GM12878 (cell line): Measurements from ENCODE around the gene IL1R2. TPM values are rescaled to one million over a fixed set of nuclear protein-coding genes. Genes with fewer than 3 reads are reported as not detected.

ENCODE experiments used
- ATAC-seq: fragments of 200-7000 bp; cut with Tn5 transposase; 3 replicates; pipeline ENCODE4 v1.9.1; 2020; ENCODE audit warnings: mild to moderate bottlenecking, moderate library complexity
- BruUV-seq: library from RNA; stranded (reverse); fragments of 400-500 nt; replicated peaks from 2 replicates; lab custom pipeline; 2021; lab: Mats Ljungman, UMichigan
- CTCF ChIA-PET: fragments of 300-600 bp; sonication (Branson Sonifier 250); formaldehyde crosslinking; extraction: SDS; loops from one replicate; lab custom pipeline; 2021; ENCODE audit warnings: inconsistent platforms; lab: Yijun Ruan, JAX
- POLR2A ChIA-PET: fragments of 350-600 bp; formaldehyde crosslinking; extraction: SDS; loops from one replicate; lab custom pipeline; 2021; ENCODE audit warnings: inconsistent platforms; lab: Charles Lee
- RAD21 ChIA-PET: fragments of 300-600 bp; sonication (Branson Sonifier 250); formaldehyde crosslinking; loops from one replicate; lab custom pipeline; 2023; ENCODE audit warnings: antibody characterized with exemption; ENCODE audit not compliant: unreplicated experiment; lab: Charles Lee
- SMC1A ChIA-PET: fragments of 300-600 bp; sonication (Branson Sonifier 250); formaldehyde crosslinking; loops from one replicate; lab custom pipeline; 2023; ENCODE audit not compliant: unreplicated experiment, uncharacterized antibody; lab: Charles Lee
- DNase-seq: peaks from one replicate; pipeline ENCODE4 v3.0.0-alpha.2; 2011; ENCODE audit warnings: low read depth, low spot score
- FAIRE-seq: peaks from 3 replicates; lab custom pipeline; 2011; peaks lifted over from hg19 to GRCh38; lab: Jason Lieb, UNC
- H2AFZ ChIP-seq: 2 replicates; pipeline ENCODE4 v1.6.0; 2011; ENCODE audit warnings: low read depth, low read length, control low read depth; ENCODE audit not compliant: control insufficient read depth
- H3K27ac ChIP-seq: 2 replicates; pipeline ENCODE4 v1.5.1; 2011; ENCODE audit warnings: control low read depth; ENCODE audit not compliant: control insufficient read depth, insufficient read depth
- H3K27me3 ChIP-seq, 2 experiments: replicated peaks in 1 of 2; 2 replicates each; pipeline versions ENCODE4 v1.6.0 to v1.6.1; 2011; ENCODE audit warnings: low read length in 1 of 2; ENCODE audit not compliant: control insufficient read depth in 2 of 2, insufficient read depth in 2 of 2
- H3K36me3 ChIP-seq, 2 experiments: 2 replicates each; pipeline ENCODE4 v1.5.1; 2011; ENCODE audit warnings: low read length in 1 of 2; ENCODE audit not compliant: control insufficient read depth in 2 of 2, insufficient read depth in 2 of 2
- H3K4me1 ChIP-seq: 2 replicates; pipeline ENCODE4 v1.6.1; 2011; ENCODE audit warnings: mild to moderate bottlenecking, low read length, moderate library complexity, mixed read lengths; ENCODE audit not compliant: control insufficient read depth, insufficient read depth
- H3K4me2 ChIP-seq: 2 replicates; pipeline ENCODE4 v1.6.0; 2011; ENCODE audit warnings: control low read depth; ENCODE audit not compliant: control insufficient read depth, insufficient read depth
- H3K4me3 ChIP-seq: fragments of 200-600 bp; sonication (generic); 2 replicates; pipeline ENCODE4 v1.5.1; 2016
- H3K79me2 ChIP-seq: 2 replicates; pipeline ENCODE4 v1.6.0; 2011; ENCODE audit warnings: low read length; ENCODE audit not compliant: control insufficient read depth, insufficient read depth
- H3K9ac ChIP-seq: 2 replicates; pipeline ENCODE4 v1.8.0; 2011; ENCODE audit warnings: low read length, control low read depth, mixed read lengths; ENCODE audit not compliant: control insufficient read depth, insufficient read depth
- H3K9me3 ChIP-seq: replicated peaks from 3 replicates; pipeline ENCODE4 v1.5.1; 2011; ENCODE audit warnings: mild to moderate bottlenecking, low read length; ENCODE audit not compliant: control insufficient read depth, insufficient read depth
- H4K20me1 ChIP-seq: 2 replicates; pipeline ENCODE4 v1.6.0; 2011; ENCODE audit not compliant: control insufficient read depth, insufficient read depth
- ASH2L ChIP-seq: fragments of 300-600, 200-600 bp; sonication (generic); IDR thresholded peaks from 2 replicates; pipeline ENCODE4 v1.6.1; 2017; ENCODE audit warnings: low read depth, mild to moderate bottlenecking, borderline replicate concordance
- CHD4 ChIP-seq: fragments of 200-600 bp; sonication (generic); IDR thresholded peaks from 2 replicates; pipeline ENCODE4 v1.6.1; 2016; ENCODE audit warnings: mild to moderate bottlenecking
- CREB1 ChIP-seq: IDR thresholded peaks from 2 replicates; pipeline ENCODE4 v1.6.1; 2012; ENCODE audit warnings: low read depth, mild to moderate bottlenecking, inconsistent platforms
- EZH2 ChIP-seq: IDR thresholded peaks from 2 replicates; pipeline ENCODE4 v1.6.1; 2012; ENCODE audit warnings: low read depth, mild to moderate bottlenecking, control low read depth, inconsistent platforms, low read length, borderline replicate concordance; ENCODE audit not compliant: control insufficient read depth
- FOXK2 ChIP-seq: fragments of 450-650 bp; IDR thresholded peaks from 2 replicates; pipeline ENCODE4 v1.6.1; 2017; ENCODE audit warnings: mild to moderate bottlenecking, moderate library complexity
- HDGF ChIP-seq: fragments of 450-650 bp; IDR thresholded peaks from 2 replicates; pipeline ENCODE4 v1.6.1; 2016; ENCODE audit warnings: antibody characterized with exemption
- NR2F1 ChIP-seq: fragments of 450-650 bp; conservative IDR thresholded peaks from 2 replicates; pipeline ENCODE4 v1.6.1; 2017; ENCODE audit warnings: mild to moderate bottlenecking
- POLR2AphosphoS5 ChIP-seq: IDR thresholded peaks from 2 replicates; pipeline ENCODE4 v1.6.1; 2011; ENCODE audit warnings: mild to moderate bottlenecking, low read length, inconsistent platforms
- SIN3A ChIP-seq: IDR thresholded peaks from 2 replicates; pipeline ENCODE4 v1.6.1; 2012; ENCODE audit warnings: low read depth, low read length, improper control_type of control experiment
- SPI1 ChIP-seq: IDR thresholded peaks from 2 replicates; pipeline ENCODE4 v1.6.1; 2011; ENCODE audit warnings: low read depth, mild to moderate bottlenecking, low read length, moderate library complexity, borderline replicate concordance; ENCODE audit not compliant: insufficient read depth
- ZNF24 ChIP-seq: fragments of 450-650 bp; IDR thresholded peaks from 2 replicates; pipeline ENCODE4 v1.6.1; 2017; ENCODE audit warnings: antibody characterized with exemption, mild to moderate bottlenecking
- WGBS: methylation state at CpG from one replicate; pipeline ENCODE4 v1.1.6; 2016; ENCODE audit warnings: low lambda C conversion rate; ENCODE audit not compliant: insufficient replicate concordance, insufficient coverage; ENCODE audit errors: missing lambda C conversion rate; 5-methylcytosine and 5-hydroxymethylcytosine counted together
- in situ Hi-C: fragments of 300-500 bp; cut with MboI; formaldehyde crosslinking; loops from 9 replicates; pipeline ENCODE4 v1.14.3; 2018; ENCODE audit warnings: mixed read lengths
- intact Hi-C: fragments of 100-400 bp; cut with micrococcal nuclease; formaldehyde crosslinking; loops from one replicate; pipeline ENCODE4 v1.14.2; 2022; ENCODE audit not compliant: unreplicated experiment
- polyA plus RNA-seq, 11 experiments: library from polyadenylated mRNA; depleted of rRNA in 4 of 11; unstranded in 6 of 11; stranded (reverse) in 5 of 11; fragments of >200 nt; fragmentation: Nextera tagmentation in 4 of 11; fragmentation: Illumina TruSeq in 1 of 11; extraction: Ambion mirVana in 4 of 11; extraction: Trizol in 1 of 11; gene quantifications; 1 replicate in 1 of 11; 2 replicates in 10 of 11; pipeline versions ENCODE4 v1.2.1 to v1.2.3, GENCODE V29; 2011 to 2016; ENCODE audit warnings: inconsistent platforms in 2 of 11, missing spikeins in 2 of 11, low read depth in 1 of 11
- total RNA-seq, 4 experiments: library from RNA; depleted of rRNA in 3 of 4; stranded (reverse); fragments of >200 nt in 3 of 4; fragmentation: Illumina TruSeq in 1 of 4; extraction: Trizol in 1 of 4; gene quantifications; 2 replicates each; pipeline versions ENCODE4 v1.2.1 to v1.2.3, GENCODE V29; 2013 to 2021
- TF ChIP-seq, protein P1 (sequence below): IDR thresholded peaks from 2 replicates; pipeline ENCODE4 v1.6.1; 2012; ENCODE audit warnings: improper control_type of control experiment, low read depth, low read length; ENCODE audit not compliant: insufficient replicate concordance
- TF ChIP-seq, protein P2 (sequence below): IDR thresholded peaks from 2 replicates; pipeline ENCODE4 v1.6.1; 2012; ENCODE audit warnings: low read depth, low read length, improper control_type of control experiment
- TF ChIP-seq, protein P3 (sequence below): fragments of 150-350 bp; IDR thresholded peaks from 2 replicates; pipeline ENCODE4 v1.6.1; 2016; ENCODE audit warnings: low read depth, low read length

IL1R2 gene
- total and polyA plus RNA-seq, 10 of the 15 experiments (the other 5 are each of a cell fraction or from before 2014, with no cell fraction given) = 0.44 to 6.4 (median 0.62) TPM

DNA sequence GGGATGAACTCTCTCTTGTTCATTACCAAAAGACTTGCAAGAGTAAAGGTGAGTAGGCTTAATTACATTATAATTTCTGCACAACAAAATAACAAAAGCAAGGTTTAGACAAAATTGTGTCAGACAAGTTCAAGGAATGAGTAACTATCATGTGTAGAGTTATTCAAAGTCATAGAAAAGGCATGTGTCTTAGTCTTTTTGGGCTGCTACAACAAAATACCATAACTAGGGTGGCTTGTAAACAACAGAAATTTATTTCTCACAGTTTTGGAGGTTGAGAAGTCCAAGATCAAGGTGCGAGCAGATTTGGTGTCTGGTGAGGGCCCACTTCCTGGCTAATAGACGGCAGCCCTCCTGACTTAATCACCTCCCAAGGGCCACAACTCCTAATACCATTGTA is 37.6 kb downstream of the IL1R2 start:
- H3K4me2 ChIP-seq = no peak overlapping the region
- H3K9ac ChIP-seq = no peak overlapping the region
- no peaks in the 10 kb centered on the region for H4K20me1 ChIP-seq
- H3K79me2 ChIP-seq = no peaks in the 10 kb centered on the region
- peaks cover 10% of the 10 kb centered on the region for H3K4me1 ChIP-seq
- H3K36me3 ChIP-seq = no peaks in the 10 kb centered on the region
- ChIA-PET POLR2A (interaction anchor here (1.2 to 5.8 kb wide), 2 partner anchors 76 to 80 kb away, joined by 4 to 35 read pairs; no protein-coding TSS in a partner anchor), CTCF (interaction anchor here (1.5 to 15.7 kb wide), 2 partner anchors 28 to 209 kb away, joined by 3 to 370 read pairs; no protein-coding TSS in a partner anchor), SMC1A (interaction anchor here (0.8 to 7.4 kb wide), 7 partner anchors 8 to 209 kb away, joined by 3 to 157 read pairs (median 3); no protein-coding TSS in a partner anchor), RAD21 (interaction anchor here (1.5 to 6.1 kb wide), 2 partner anchors 45 to 78 kb away, joined by 7 to 115 read pairs; no protein-coding TSS in a partner anchor)
- DNase-seq = no peak
- no peaks in the 10 kb centered on the region; the same call in 2 of the 3 replicates for H3K9me3 ChIP-seq
- intact Hi-C loops = no loop called here
- in situ Hi-C loops = no loop called here
- no TSS peak for BruUV-seq
- FAIRE-seq = no peak
- no peaks in the 10 kb centered on the region for H3K27me3 ChIP-seq
- H2AFZ ChIP-seq = no peak overlapping the region
- WGBS = 65% methylated on average over 2 of the region's 2 CpGs
- no peak overlapping the region for H3K4me3 ChIP-seq
- ATAC-seq = no peak
- H3K27ac ChIP-seq = no peak overlapping the region
- TF ChIP-seq FOXK2 = no peak
- TF ChIP-seq, protein P1, sequence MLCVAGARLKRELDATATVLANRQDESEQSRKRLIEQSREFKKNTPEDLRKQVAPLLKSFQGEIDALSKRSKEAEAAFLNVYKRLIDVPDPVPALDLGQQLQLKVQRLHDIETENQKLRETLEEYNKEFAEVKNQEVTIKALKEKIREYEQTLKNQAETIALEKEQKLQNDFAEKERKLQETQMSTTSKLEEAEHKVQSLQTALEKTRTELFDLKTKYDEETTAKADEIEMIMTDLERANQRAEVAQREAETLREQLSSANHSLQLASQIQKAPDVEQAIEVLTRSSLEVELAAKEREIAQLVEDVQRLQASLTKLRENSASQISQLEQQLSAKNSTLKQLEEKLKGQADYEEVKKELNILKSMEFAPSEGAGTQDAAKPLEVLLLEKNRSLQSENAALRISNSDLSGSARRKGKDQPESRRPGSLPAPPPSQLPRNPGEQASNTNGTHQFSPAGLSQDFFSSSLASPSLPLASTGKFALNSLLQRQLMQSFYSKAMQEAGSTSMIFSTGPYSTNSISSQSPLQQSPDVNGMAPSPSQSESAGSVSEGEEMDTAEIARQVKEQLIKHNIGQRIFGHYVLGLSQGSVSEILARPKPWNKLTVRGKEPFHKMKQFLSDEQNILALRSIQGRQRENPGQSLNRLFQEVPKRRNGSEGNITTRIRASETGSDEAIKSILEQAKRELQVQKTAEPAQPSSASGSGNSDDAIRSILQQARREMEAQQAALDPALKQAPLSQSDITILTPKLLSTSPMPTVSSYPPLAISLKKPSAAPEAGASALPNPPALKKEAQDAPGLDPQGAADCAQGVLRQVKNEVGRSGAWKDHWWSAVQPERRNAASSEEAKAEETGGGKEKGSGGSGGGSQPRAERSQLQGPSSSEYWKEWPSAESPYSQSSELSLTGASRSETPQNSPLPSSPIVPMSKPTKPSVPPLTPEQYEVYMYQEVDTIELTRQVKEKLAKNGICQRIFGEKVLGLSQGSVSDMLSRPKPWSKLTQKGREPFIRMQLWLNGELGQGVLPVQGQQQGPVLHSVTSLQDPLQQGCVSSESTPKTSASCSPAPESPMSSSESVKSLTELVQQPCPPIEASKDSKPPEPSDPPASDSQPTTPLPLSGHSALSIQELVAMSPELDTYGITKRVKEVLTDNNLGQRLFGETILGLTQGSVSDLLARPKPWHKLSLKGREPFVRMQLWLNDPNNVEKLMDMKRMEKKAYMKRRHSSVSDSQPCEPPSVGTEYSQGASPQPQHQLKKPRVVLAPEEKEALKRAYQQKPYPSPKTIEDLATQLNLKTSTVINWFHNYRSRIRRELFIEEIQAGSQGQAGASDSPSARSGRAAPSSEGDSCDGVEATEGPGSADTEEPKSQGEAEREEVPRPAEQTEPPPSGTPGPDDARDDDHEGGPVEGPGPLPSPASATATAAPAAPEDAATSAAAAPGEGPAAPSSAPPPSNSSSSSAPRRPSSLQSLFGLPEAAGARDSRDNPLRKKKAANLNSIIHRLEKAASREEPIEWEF = no peak
- TF ChIP-seq CHD4 = no peak
- TF ChIP-seq HDGF = no peak
- TF ChIP-seq, protein P2, sequence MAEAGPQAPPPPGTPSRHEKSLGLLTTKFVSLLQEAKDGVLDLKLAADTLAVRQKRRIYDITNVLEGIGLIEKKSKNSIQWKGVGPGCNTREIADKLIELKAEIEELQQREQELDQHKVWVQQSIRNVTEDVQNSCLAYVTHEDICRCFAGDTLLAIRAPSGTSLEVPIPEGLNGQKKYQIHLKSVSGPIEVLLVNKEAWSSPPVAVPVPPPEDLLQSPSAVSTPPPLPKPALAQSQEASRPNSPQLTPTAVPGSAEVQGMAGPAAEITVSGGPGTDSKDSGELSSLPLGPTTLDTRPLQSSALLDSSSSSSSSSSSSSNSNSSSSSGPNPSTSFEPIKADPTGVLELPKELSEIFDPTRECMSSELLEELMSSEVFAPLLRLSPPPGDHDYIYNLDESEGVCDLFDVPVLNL = no peak
- TF ChIP-seq, protein P3, sequence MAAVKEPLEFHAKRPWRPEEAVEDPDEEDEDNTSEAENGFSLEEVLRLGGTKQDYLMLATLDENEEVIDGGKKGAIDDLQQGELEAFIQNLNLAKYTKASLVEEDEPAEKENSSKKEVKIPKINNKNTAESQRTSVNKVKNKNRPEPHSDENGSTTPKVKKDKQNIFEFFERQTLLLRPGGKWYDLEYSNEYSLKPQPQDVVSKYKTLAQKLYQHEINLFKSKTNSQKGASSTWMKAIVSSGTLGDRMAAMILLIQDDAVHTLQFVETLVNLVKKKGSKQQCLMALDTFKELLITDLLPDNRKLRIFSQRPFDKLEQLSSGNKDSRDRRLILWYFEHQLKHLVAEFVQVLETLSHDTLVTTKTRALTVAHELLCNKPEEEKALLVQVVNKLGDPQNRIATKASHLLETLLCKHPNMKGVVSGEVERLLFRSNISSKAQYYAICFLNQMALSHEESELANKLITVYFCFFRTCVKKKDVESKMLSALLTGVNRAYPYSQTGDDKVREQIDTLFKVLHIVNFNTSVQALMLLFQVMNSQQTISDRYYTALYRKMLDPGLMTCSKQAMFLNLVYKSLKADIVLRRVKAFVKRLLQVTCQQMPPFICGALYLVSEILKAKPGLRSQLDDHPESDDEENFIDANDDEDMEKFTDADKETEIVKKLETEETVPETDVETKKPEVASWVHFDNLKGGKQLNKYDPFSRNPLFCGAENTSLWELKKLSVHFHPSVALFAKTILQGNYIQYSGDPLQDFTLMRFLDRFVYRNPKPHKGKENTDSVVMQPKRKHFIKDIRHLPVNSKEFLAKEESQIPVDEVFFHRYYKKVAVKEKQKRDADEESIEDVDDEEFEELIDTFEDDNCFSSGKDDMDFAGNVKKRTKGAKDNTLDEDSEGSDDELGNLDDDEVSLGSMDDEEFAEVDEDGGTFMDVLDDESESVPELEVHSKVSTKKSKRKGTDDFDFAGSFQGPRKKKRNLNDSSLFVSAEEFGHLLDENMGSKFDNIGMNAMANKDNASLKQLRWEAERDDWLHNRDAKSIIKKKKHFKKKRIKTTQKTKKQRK = no peak
- no peak for TF ChIP-seq CREB1
- TF ChIP-seq ASH2L = no peak
- TF ChIP-seq NR2F1 = no peak
- TF ChIP-seq POLR2AphosphoS5 = no peak
- no peak for TF ChIP-seq EZH2
- TF ChIP-seq ZNF24 = no peak
- TF ChIP-seq SIN3A = no peak
- TF ChIP-seq SPI1 = no peak
